Smooth muscle cell (in vitro differentiated cells): Measurements from ENCODE around the gene BEST1. TPM values are rescaled to one million over a fixed set of nuclear protein-coding genes. Genes with fewer than 3 reads are reported as not detected.
A peak's percentile ranks its signal among the peaks of the same experiment; 100 is the strongest.

Experiments used
- DNase-seq: peaks from one replicate; lab custom pipeline; 2025; ENCODE audit not compliant: unreplicated experiment; lab: John Stamatoyannopoulos, UW
- H2AFZ ChIP-seq: fragments of 200-600 bp; sonication (generic); 2 replicates; pipeline ENCODE4 v1.6.0; 2016; ENCODE audit warnings: antibody characterized with exemption, low read depth, mild to moderate bottlenecking
- H3F3A ChIP-seq: fragments of 200-600 bp; sonication (generic); 2 replicates; pipeline ENCODE4 v1.6.0; 2017; ENCODE audit warnings: antibody characterized with exemption, low read depth
- H3K27ac ChIP-seq: fragments of 200-600 bp; sonication (generic); 2 replicates; pipeline ENCODE4 v1.5.1; 2016; ENCODE audit warnings: low read depth, mild to moderate bottlenecking
- H3K27me3 ChIP-seq: fragments of 200-600 bp; sonication (generic); 2 replicates; pipeline ENCODE4 v1.6.1; 2016; ENCODE audit warnings: low read depth, mild to moderate bottlenecking
- H3K36me3 ChIP-seq: fragments of 200-600 bp; sonication (generic); 2 replicates; pipeline ENCODE4 v1.5.1; 2016; ENCODE audit warnings: low read depth
- H3K4me1 ChIP-seq: fragments of 200-600 bp; sonication (generic); 2 replicates; pipeline ENCODE4 v1.5.1; 2016; ENCODE audit warnings: low read depth
- H3K4me2 ChIP-seq: fragments of 200-600 bp; sonication (generic); 2 replicates; pipeline ENCODE4 v1.6.0; 2016; ENCODE audit warnings: mild to moderate bottlenecking
- H3K4me3 ChIP-seq: fragments of 200-600 bp; sonication (generic); 2 replicates; pipeline ENCODE4 v1.5.1; 2016; ENCODE audit warnings: mild to moderate bottlenecking
- H3K79me2 ChIP-seq: fragments of 200-600 bp; sonication (generic); 2 replicates; pipeline ENCODE4 v1.6.0; 2016; ENCODE audit warnings: low read depth, mild to moderate bottlenecking
- H3K9ac ChIP-seq: fragments of 200-600 bp; sonication (generic); 2 replicates; pipeline ENCODE4 v1.6.0; 2016; ENCODE audit warnings: low read depth
- H3K9me3 ChIP-seq: fragments of 200-600 bp; sonication (generic); replicated peaks from 2 replicates; pipeline ENCODE4 v1.5.1; 2016; ENCODE audit warnings: low read depth
- H4K20me1 ChIP-seq: fragments of 200-600 bp; sonication (generic); 2 replicates; pipeline ENCODE4 v1.6.0; 2016; ENCODE audit warnings: low read depth
- CTCF ChIP-seq: fragments of 200-600 bp; sonication (generic); IDR thresholded peaks from 2 replicates; pipeline ENCODE4 v1.5.1; 2017; ENCODE audit warnings: borderline replicate concordance, mild to moderate bottlenecking, antibody characterized with exemption; ENCODE audit not compliant: insufficient read depth, poor library complexity, severe bottlenecking
- WGBS: methylation state at CpG from one replicate; pipeline ENCODE4 v1.1.7; 2016; ENCODE audit warnings: low lambda C conversion rate; 5-methylcytosine and 5-hydroxymethylcytosine counted together
- polyA plus RNA-seq: library from polyadenylated mRNA; unstranded; fragments of >200 nt; fragmentation: Nextera tagmentation; extraction: Ambion mirVana; gene quantifications from 2 replicates; pipeline ENCODE4 v1.2.1, GENCODE V29; 2016
- total RNA-seq: library from RNA; depleted of rRNA; stranded (reverse); fragments of >200 nt; gene quantifications from 2 replicates; pipeline ENCODE4 v1.2.3, GENCODE V29; 2014

BEST1 gene
- total and polyA plus RNA-seq, 2 experiments from 2014 or later = 1.6 to 2.4 TPM

- no peak for TF ChIP-seq CTCF
- Histone ChIP-seq H3K9me3 (no peaks in the 10 kb centered on the region), H3K27ac (no peak overlapping the region), H3K4me3 (no peak overlapping the region), H3K36me3 (no peaks in the 10 kb centered on the region), H3K27me3 (no peaks in the 10 kb centered on the region), H3K4me1 (peaks cover 20% of the 10 kb centered on the region), H2AFZ (no peak overlapping the region), H3K9ac (no peak overlapping the region), H4K20me1 (no peaks in the 10 kb centered on the region), H3K4me2 (no peak overlapping the region), H3F3A (peaks cover 4% of the 10 kb centered on the region), H3K79me2 (no peaks in the 10 kb centered on the region)
- DNase-seq = no peak
- WGBS = 79% methylated on average over 7 of the region's 7 CpGs
Measured at GRCh38 chr11:61976813-61977475, 26.8 kb downstream of the BEST1 start.

- H3K9me3 ChIP-seq = no peaks in the 10 kb centered on the region
- no peaks in the 10 kb centered on the region for H3F3A ChIP-seq
- H3K4me2 ChIP-seq = peak overlapping the region; percentile 39
- H3K4me1 ChIP-seq = peaks cover 1% of the 10 kb centered on the region
- no peaks in the 10 kb centered on the region for H4K20me1 ChIP-seq
- H3K9ac ChIP-seq = no peak overlapping the region
- no peak for DNase-seq
- WGBS = 78% methylated on average over 17 of the region's 17 CpGs
- H3K79me2 ChIP-seq = no peaks in the 10 kb centered on the region
- H3K36me3 ChIP-seq = no peaks in the 10 kb centered on the region
- no peaks in the 10 kb centered on the region for H3K27me3 ChIP-seq
- peak overlapping the region; percentile 24 for H2AFZ ChIP-seq
- no peak for TF ChIP-seq CTCF
- H3K4me3 ChIP-seq = no peak overlapping the region
- H3K27ac ChIP-seq = peak overlapping the region; percentile 36
Measured at GRCh38 chr11:61978703-61979661, 28.8 kb downstream of the BEST1 start.

GRCh38 chr11:61980783-61981541 lies 30.8 kb downstream of the BEST1 start:
- H3K9ac ChIP-seq = no peak overlapping the region
- H3K4me2 ChIP-seq = no peak overlapping the region
- no peaks in the 10 kb centered on the region for H3K79me2 ChIP-seq
- no peak for TF ChIP-seq CTCF
- 84% methylated on average over 10 of the region's 10 CpGs for WGBS
- no peaks in the 10 kb centered on the region for H4K20me1 ChIP-seq
- no peaks in the 10 kb centered on the region for H3K36me3 ChIP-seq
- DNase-seq = no peak
- no peaks in the 10 kb centered on the region for H3F3A ChIP-seq
- H3K4me3 ChIP-seq = no peak overlapping the region
- H2AFZ ChIP-seq = no peak overlapping the region
- H3K4me1 ChIP-seq = no peaks in the 10 kb centered on the region
- H3K27ac ChIP-seq = peak overlapping the region; percentile 60
- H3K9me3 ChIP-seq = no peaks in the 10 kb centered on the region
- H3K27me3 ChIP-seq = no peaks in the 10 kb centered on the region
